ENCODE measurements around the gene SRSF2.
"Not testable (repeated sequence)": the region's sequence is repeated elsewhere in the genome, so short reads cannot be mapped to it uniquely, and the experiment has no call there.

The SRSF2 gene

DNA sequence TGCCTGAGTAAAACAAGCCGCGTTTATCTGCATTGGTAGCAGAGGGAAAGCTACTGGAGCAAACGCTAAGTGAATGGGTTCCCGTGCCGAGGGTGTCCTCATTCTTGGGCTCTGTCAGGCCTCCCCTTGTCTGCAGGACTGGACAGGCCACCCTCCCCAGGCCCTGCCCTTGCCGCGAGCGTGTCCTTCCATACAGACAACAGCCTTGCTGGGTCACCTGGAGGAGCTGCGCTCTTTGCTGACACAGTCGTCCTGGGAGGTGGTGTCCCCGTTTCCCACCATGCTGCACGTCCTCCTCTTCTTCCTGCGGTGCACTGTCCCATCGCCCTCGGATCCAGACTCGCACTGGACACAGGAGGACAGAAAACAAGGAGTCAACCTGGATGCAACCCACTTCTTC, 18.6 kb downstream of the SRSF2 start:
- no peak for DNase-seq

DNA sequence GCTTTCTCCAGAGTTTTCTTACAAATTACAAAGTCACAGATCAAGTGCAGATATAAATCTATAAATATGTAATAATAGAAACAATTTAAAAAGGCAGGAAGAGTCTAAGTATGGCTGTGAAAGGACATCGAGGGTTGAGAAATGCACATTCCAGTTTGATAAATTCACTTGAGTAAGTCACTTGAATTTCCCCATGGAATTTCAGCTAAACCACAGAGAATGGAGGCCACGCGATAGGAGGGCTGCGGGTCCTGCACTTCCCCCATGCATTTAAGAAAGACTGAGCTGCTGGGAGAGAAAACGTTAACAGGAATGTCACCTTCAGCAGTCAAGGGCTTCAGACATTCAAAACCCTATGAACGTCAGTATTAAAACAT, 20.3 kb downstream of the SRSF2 start:
- DNase-seq, result no peak

DNA sequence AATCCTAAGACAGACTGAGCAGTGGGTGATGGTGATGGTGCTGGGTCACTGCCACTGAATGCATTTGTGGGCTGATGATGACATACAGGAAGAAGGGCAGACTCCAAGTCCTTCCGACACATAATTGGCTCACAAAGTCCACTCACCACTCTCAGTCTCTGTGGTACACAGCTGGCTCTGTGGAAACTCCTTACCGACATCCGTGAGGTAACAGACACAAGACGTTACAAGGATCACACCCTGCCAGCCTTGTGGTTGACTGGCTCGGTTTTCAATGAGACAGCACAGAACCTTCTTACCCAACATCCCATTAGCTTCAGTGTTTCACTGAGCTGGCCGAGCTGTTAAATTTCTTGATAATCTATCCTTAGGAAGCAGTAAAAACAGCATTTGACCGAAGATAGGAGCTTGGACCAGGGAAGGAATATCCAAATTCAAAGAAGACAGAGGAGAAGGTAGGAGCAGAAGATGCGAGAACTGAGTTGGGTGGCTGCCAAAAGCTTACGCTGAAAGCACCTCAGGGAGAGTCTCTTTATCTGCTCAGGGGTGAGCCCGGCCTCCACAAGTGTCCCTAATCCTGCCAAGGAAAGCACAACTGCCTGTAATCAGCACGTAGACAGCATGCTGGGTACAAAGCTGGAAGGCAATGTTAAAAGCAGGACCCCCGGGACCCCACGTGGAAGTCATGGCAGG, 20.8 kb downstream of the SRSF2 start:
- DNase-seq, result no peak

DNA sequence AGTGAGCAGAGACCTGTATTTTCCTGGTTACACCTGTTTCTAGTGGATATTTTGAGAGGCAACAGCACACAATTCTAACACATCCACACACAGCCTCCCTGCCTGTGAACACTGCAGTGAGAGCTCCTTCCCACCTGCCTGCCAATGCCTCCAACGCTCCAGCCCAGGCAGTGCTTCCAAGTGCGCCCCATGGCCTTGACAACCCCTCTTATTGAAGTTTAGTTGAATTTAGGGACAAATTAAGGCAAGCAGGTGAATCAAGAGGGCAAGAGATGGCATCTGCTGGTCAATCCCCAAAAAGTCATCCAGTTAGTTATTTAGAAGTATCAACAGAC, 21.7 kb downstream of the SRSF2 start:
- no peak for DNase-seq

DNA sequence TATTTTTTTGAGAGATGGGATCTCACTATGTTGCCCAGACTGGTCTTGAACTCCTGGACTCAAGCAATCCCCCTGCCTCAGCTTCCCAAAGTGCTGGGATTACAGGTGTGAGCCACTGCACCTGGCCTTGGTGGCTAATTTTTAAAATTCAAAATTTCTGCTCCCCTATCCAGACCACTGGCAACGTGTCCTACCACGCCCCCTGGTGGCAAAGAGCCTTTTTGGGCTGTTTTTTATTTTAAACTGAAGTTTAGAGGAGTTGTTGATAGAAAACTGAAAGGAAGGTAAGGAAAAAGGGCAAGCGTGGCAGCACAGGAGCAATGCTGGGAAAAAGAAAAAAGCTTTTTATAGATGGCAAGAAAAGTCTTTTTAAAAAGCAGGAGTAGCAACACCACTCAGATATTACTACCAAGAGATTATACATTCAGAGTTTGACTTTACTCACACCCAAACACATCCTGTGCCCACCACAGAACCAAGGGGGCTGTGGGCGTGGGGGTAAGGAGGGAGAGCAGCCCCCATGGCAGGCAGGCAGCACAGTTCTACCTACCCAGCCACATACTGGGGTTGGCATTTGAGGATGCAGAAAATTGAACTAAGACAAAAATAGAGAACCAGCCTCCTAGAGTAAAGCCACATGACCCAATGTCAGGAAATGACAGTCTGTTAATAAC, 22.2 kb downstream of the SRSF2 start:
- DNase-seq, result peak; percentile 19

DNA sequence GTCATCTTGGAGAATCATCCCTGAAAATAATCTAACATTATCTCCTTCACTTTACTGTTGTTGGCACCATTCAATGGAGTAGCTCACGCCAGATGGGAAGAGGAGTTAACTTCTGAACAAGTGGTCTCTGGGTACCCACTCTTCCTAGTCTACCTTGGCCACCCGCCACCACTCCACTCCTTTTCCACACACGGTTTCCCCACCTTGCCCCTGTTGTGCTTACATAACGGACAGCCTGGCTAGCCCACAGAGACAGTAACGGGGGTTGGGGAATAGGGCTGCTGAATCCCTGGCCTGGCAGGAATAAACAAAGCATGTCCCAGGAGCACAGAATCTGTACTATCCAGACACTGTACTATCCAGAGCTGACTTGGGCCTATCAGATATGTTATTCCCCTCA, 22.8 kb downstream of the SRSF2 start:
- DNase-seq, result no peak

DNA sequence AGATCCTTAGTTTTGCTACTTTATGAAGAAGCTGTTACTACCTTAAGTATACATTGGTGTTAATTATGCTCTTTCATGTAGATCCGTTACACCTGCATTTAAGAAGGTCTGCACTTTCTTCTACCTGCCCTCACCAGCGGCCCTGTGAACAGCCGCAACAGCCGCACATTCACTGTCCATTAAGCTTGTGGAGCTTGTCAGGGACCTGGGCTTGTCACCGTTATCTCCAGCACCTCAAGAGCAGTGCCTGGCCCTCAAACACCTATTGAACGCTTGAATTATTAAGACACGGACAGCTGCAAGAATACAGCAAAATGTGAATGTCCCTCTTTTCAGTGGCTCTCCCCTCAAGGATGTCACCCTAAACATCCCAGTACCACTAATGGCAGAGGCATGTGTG, 23.4 kb downstream of the SRSF2 start:
- DNase-seq, result no peak

DNA sequence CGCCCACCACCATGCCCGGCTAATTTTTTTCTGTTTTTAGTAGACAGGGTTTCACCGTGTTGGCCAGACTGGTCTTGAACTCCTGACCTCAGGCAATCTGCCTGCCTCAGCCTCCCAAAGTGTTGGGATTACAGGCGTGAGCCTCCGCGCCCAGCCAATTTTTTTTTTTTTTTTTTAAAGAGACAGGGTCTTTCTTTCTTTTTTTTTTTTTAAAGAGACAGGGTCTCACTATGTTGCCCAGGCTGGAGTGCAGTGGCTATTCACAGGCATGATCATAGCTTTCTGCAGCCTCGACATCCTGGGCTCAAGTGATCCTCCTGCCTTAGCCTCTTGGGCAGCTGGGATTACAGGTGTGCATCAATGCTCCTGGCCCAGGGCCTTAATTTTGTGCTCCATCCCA, 24.8 kb downstream of the SRSF2 start:
- not testable (repeated sequence) for DNase-seq

DNA sequence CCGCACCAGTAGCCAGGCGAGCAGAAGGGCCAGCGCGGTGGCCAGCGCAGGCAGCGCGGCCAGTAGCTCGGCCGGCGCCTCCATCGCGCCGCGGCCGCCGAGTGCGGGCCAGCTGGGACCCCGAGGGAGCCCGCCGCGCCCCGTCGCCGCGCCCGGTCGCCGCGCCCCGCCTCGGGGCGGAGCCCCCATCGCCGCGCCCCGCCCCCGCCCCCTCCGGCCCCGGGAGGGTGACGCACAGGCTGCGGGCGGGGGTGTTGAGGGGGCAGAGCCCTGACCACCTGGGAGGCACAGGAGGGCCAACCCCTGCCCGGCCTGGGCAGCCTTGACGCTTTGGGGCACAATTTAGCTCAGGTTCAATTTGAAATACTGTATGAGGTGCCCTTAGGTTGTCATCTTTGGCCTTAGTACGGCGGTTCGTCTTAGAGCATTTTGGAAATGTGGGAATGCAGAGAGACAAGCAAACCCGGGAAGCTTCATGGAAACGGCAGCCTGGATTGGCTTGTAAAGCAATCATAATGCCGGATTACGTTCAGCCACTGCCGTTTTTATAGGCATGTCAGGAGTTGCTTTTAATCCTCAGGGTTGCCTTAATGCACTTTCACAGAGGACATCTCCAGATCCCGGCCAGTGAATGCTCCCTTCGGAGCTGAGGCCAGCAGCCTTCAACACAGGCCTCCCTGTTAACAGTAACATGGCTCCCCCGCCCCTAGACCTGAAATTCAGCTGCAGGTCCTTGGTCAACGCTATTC, 26.1 kb downstream of the SRSF2 start, which contains the start of gene MXRA7:
TSS of gene MXRA7 (minus strand) at position 103 of the 749 bp plus-strand sequence. CDS start at position 84, 19 bp downstream.
- peak; percentile 37 for DNase-seq

DNA sequence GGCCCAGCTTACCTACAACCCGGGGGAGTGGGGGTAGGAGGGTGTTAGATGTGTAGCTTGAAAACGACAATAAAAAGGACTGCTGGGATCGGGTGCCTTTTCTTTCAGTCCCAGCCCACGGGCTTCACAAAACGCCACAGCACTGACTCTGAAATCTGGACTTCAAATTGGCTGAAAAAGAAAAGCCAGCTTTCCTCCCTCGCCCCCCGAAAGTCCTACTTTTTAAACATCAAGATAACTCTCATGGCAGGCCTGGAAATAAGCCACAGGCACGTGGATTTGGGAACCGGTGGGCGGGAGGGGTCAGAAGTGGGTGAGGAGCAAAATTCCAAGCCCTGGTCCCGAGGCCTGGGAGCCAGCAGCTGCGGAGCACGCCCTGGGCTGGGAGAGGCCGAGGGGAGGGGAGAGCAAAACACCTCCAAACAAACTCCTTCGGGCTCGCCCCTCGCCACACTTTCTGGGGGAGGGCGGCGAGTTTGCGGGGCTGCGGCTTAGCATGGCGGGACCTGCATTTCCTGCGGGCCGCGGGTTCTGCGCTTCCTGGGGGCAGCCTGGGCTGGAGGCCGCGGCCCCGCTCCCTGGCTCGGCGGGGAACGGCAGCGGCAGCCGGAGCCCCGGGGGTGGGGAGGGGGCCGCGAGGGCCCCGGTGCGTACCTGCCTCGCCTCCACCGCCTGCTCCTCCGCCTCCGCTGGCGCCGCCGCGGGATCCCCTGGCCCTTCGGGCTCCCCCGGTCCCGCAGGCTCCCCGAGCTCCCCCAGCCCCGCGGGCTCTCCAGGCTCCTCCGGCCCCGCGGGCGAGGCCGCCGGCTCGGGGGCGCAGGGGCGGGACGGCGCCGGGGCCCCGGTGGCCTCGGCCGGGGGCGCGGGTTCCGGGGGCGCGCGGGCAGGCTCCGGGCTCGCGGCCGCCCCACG, 26.9 kb downstream of the SRSF2 start:
- DNase-seq, result not testable (repeated sequence)

DNA sequence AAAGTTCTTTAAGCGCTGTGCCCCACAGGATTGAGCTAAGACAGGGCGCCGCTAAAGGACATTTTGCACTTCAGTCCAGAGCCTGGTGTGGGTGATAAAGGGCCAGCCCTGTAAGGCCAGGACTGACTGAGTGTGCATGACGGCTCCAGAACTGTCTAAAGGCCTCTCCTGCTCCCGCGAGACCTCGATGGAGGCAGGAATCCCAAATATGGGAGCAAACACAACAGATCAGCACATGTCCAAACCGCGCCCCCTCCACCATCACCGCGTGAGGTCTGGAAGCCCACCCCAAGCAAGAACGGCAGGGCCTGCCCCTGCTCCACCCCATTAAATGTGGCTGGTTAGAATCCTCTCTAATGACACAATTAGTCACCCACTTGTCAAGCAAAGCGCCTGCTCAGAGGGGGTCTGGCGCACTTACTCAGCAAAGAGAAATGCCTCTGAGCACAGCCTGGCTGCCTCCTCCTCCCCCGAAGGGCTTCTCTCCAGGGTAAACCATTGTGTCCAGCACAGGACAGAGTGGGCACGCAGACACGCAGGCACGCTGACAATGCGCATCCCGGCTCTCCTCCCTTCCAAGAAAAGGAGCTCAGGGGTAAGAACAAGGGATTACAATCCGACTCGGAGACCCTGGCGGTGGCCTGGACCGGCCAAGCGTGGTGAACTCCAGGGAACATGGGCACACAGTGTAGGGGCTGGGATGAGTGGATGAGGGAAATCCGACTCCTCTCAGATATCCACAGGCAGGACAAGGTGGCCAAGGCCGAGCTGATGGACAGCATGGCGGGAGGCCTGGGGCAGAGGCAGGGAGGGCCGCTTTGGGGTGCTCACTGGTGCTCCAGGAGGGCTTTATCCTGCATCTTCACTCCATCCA, 27.8 kb downstream of the SRSF2 start:
- DNase-seq, result no peak

DNA sequence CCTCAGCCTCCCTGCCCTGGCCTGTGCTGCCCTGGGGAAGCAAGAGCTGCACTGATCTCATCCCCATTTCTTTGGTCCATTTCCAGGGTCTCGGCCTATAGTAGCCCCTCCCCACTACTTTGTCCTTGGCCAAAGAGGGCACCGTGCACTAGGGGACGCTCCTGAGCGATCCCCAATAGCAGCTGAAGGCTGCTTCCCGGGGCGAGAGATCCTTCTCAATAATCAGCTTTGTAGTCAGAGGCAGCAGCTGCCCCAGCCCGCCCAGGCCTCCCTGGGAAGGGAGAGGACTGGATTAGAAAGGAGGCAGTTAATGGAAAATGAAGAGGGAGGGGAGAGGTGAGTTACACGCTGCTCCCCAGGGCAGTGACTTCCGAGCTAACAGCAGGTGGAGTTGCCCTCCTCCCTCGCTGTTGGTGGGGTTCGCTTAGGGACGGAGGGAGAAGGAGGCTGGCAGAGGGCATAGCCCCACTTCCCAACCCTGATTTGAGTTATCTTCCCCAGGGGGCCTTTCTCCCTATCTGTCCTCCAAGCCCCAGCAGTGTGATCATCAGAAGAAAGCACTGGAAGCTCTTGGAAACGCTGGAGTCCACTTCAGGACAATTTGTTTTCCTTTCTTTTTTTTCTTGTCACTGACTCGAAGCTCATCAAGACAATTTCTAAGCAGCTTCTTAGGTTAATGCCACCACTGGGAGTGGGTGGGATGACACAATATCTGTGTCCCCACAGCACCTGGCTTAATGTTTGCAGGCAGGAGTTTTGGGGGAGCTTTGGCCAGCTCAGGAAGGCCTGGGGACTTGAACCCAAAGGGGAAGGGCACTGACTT, 28.9 kb downstream of the SRSF2 start:
- no peak for DNase-seq

DNA sequence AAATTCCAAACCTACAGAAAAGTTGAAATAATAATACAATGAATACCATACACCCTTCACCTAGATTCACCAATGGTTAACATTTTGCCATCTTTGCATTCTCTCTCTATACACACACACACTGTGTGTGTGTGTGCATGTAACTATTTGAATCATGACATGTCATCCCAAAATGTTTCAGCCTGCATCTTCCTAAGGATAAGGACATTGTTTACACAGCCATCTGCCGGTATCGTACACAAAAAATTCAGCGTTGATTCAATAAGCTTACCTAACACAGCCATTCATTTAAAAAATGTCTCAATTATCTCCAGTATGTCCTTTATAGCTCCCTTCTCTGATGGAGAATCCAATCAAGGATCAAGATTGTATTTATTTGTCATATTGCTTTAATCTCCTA, 30.3 kb downstream of the SRSF2 start:
- DNase-seq, result no peak

DNA sequence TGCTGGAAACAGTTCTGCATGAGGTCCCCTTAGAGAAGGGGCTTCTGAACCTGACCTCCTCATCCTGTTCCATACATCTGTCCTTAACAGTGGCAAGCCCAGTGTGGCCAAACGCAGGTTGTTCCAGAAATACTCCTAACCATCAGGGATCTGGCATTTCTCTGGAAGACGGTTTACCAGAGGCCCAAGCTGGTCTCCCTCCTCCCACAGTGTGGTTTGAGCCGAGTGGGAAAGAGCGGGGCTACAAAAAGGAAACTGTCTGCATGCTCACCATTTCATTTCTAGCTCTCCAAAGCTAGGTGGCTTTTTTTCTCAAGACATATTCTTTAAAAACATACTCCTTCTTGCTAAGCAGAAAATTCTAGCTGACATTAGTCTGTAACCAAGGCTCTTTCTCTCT, 32.3 kb downstream of the SRSF2 start:
- no peak for DNase-seq

DNA sequence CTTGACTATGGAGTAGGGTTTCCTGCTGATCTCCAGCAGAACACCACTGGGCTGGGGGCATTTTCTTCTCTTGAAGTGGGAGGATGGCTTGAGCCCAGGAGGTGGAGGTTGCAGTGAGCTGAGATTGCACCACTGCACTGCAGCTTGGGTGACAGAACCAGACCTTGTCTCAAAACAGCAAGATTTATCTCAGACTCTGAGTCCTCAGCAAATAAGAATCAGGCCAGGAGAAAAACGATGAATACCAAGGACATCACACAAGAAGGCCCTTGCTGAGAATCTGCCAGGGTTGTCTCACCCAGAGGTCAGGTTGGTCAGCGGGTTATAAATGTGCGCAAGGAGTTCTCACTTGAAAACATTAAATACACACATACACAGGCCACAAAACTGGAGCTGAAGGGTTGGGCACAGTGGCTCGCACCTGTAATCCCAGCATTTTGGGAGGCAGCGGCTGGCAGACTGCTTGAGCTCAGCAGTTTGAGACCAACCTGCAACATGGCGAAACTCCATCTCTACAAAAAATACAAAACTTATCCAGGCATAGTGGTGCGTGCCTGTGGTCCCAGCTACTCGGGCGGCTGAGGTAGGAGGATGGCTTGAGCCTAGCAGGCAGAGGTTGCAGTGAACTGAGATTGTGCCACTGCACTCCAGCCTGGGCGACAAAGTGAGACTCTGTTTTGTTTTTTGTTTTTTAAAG, 34.0 kb downstream of the SRSF2 start:
- no peak for DNase-seq

DNA sequence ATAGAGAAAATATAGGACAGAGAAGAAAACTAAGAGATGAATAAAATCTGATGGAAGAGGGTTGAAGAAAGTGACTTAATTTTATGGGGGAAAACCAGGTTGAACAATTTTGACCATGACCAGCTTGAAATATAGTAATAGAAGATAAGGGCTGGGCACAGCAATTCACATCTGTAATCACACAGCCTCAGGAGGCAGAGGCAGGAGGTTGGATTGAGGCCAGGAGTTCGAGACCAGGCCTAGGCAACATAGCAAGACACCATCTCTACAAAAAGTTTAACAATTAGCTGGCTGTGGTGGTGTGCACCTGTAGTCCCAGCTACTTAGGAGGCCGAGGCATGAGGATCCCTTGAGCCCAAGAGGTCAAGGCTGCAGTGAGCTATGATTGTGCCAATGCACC, 35.1 kb downstream of the SRSF2 start:
- no peak for DNase-seq

DNA sequence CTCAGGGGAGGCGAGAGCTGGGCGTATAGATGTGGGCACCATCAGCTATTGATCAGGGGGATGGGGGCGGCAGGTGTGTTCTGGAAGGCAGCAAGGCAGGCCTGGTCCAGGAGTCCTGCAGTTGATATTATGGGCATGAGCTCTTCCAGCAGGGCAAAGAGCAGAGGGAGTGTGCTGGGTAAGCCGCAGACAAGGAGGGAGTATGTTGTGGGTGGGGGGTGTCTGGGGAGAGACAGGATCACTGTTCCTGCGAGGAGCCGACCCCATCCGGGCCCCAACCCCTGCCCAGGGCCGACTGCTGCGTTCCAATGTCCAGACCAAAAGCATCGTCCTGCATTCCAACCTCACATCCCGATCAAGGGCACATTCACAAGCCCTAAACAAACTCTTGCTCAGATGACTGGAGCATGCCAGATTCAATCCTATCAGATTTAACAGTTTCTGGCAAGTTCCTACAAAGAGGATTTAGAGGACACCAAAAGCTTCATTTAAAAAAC, 35.6 kb downstream of the SRSF2 start:
- no peak for DNase-seq

DNA sequence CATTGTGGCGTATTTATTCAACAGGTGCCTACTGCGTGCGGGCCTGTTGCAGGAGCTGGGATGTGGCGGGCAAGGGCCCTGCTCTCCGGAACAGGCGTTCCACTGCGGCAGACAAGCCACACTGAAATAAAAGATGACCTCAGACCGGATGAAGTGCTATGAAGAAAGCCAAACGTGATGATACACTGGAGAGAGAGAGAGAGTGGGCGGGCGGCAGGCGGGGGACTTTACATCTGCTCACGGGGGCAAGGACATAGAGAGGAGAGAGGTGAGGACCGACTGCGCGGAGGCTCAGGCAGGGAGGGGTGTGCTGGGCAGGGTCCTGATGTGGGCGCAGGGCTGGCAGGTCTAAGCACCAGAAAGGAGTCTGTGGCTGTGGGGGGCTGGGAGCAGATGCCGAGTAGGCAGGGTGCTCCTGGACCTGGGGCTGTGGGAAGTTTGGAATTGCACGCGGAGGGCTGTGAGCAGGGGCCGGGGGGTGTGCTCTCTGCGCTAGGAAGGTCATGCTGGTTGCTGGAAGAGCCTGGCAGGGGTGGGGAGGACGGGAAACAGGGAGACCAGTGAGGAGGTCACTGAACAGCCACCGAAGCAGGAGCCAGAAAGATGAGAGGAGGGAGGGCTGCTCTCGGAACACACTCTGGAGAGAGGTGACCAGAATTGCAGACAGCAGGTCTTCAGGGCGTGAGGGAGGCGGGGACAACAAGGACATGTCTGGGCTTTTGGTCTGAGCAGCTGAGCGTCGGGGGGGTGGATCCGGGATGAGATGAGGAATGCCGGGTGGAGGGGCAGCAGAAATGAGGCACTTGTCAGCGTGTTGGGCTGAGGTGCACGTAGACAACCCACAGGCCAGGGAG, 36.3 kb downstream of the SRSF2 start:
- no peak for DNase-seq

DNA sequence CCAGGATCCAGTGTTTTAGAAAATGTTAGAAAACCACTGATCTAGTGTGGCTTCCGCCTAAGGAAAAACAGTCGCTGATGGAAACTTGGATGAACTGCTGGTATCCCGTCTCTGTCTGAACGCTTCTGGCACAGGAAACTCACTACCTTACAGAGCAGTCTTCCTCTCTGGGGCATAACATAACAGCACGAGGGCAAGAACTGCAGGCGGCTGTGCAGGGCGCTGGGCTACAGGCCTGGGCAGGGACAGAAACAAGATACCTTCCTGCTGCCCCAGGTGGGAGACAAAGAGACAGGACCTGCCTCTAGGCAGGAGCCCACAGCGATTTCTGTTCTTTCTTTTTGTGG, 36.9 kb downstream of the SRSF2 start:
- no peak for DNase-seq
